G401.6 (cell line): ENCODE data around the gene THSD7B.

ENCODE experiments used
- FAIRE-seq: peaks from 2 replicates; lab custom pipeline; 2012; peaks lifted over from hg19 to GRCh38; lab: Jason Lieb, UNC

THSD7B gene

DNA sequence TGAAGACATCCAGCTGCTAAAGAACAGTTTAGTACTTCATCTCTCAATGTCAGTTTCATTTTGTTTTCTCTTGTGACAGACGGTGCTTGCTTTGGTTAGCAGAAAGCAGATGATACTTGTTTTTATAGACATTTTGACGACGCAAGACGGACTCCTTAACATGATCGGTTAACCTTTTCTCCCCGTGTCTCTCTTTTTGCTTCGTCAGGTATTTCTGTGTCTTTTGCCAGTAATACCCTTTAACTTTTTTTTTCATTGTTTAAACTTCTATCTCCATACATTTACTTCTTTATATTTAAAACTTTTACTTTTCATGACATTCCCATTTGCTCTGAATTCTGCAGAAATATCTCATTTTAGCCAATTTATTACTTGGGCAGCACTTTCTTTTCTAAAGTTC, 57.9 kb downstream of the THSD7B start:
- no peak for FAIRE-seq

- FAIRE-seq, result no peak
These were observed 62.8 kb downstream of the THSD7B start for GRCh38 chr2:136828162-136828561.

DNA sequence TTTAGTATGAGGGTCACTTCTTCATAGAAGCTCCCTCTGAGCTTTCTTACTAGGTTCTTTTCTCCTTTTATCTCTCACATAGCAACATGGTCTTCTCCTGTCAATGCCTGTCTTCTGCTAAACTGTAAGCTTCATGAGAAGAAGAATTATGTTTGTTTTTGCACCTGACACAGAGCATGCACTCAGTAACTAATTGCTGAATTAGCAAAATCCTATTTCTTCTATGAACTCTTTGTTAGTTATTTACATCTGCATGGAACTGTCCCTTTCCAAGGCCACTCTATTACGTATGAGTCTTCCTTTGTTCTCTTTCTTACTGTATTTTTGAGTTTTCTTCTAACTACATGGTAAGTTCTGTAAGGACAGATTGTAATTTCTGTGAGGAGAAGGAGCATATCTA, 63.4 kb downstream of the THSD7B start:
- FAIRE-seq, result no peak

- FAIRE-seq, result no peak
These were observed 79.2 kb downstream of the THSD7B start for GRCh38 chr2:136844546-136844945.

DNA sequence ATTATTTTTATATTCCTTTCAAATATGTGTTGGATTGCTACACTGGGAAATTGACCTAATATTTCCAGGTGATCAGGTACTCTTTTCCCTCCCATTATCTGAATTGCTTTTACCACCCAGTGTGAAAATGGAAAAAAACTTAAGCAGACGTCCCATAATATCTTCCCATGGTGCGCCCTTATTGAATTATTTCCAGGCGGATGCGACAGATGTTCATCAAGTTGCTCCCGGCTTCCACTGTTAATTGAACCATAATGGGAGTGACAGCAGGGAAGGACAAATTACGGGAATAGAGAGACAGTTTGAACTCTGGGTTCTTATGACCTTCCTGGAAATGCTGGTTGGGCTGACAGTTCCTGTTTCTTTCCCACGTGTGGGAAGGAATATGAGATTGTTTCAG, 93.3 kb downstream of the THSD7B start:
- no peak for FAIRE-seq

DNA sequence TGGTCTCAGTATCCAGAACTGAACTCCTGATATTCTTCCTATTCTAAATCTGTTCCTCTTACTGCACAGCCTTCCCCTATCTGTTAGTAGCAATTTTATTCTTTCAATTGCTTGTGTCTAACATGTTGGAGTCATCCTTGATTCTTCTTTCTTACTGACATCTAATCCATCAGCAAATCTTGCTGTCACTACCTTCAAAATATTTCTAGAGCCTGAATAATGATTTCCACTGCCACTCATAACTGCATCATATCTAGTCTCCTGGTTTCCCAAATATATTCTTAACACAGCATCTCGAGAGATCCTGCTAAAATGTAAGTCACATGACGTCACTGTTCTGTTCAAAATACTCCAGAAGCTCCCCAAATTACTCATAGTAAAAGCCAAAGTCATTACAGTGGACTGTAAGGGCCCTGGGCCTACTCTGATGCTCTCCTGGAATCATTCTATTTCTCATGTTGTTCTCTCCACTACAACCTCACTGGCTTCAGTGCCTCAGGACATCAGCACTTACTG, 95.2 kb downstream of the THSD7B start:
- no peak for FAIRE-seq

GRCh38 chr2:136863468-136863867, 98.1 kb downstream of the THSD7B start:
- no peak for FAIRE-seq

- FAIRE-seq, result no peak
These were observed 98.5 kb downstream of the THSD7B start for GRCh38 chr2:136863874-136864273.

GRCh38 chr2:136871424-136871823, 106.1 kb downstream of the THSD7B start:
- FAIRE-seq, result no peak

GRCh38 chr2:136874258-136874657, 108.9 kb downstream of the THSD7B start:
- peak; percentile 71 for FAIRE-seq

- no peak for FAIRE-seq
These were observed 125.8 kb downstream of the THSD7B start for GRCh38 chr2:136891100-136891499.

- no peak for FAIRE-seq
These were observed 128.8 kb downstream of the THSD7B start for GRCh38 chr2:136894007-136894634.

GRCh38 chr2:136901732-136902131, 136.4 kb downstream of the THSD7B start:
- FAIRE-seq, result no peak

DNA sequence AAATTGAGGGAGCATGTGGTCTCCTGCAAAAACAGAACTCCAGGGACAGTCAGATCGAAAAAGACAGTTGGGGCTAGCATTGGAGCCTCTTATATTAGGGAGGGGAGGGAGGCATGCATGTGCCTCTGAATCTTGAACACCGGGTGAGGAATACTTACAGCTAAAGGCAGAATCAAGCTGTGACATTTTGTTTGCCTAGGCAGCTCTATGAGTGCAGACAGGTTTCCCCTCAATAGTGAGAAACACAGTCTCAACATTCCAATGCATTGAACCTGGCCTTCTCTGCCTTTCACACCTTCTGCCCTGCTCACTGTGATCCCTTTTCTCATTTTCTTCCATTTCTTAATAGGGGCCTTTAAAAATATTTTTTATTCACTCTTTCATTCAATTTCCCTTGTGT, 140.4 kb downstream of the THSD7B start:
- FAIRE-seq, result no peak

DNA sequence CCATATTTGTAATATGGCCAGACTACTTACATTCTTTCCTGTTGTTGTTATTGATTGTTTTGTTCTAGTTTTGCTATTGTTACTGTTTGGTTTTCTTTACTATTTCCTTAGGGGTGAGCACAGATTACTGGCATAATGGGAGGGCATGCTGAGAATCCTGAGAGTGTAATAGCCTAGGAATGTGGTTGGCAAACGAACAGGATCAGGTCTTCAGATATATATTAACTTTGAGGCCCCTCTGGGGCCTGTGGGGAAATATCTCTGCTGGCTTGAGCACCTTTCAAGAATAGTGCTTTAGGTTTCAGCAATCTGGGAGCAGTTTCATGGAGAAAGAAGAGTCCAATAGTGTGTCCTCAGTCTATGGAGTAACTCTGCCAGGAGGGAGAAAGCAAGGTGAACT, 144.4 kb downstream of the THSD7B start:
- no peak for FAIRE-seq

DNA sequence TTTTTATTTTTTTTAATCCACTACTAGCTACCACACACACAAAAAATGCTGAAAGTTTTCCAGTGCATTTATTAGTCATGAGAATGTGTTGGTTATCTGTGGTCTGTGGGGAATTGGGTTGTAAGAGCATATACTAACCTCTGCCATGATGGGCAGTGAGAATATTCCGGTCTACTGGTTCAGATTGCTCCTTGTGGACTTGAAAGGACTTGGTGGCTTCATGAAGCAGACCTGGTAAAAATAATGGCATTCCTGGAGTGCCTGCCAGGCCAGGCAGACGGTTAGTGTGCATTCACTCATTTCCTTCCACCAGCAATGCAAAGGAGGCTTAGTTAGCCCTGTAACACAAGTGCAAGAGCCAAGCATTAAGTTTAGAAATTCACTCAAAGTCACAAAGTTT, 150.8 kb downstream of the THSD7B start:
- FAIRE-seq, result no peak

GRCh38 chr2:136917411-136917881, 152.1 kb downstream of the THSD7B start:
- no peak for FAIRE-seq

- no peak for FAIRE-seq
These were observed 154.3 kb downstream of the THSD7B start for GRCh38 chr2:136919682-136920081.

DNA sequence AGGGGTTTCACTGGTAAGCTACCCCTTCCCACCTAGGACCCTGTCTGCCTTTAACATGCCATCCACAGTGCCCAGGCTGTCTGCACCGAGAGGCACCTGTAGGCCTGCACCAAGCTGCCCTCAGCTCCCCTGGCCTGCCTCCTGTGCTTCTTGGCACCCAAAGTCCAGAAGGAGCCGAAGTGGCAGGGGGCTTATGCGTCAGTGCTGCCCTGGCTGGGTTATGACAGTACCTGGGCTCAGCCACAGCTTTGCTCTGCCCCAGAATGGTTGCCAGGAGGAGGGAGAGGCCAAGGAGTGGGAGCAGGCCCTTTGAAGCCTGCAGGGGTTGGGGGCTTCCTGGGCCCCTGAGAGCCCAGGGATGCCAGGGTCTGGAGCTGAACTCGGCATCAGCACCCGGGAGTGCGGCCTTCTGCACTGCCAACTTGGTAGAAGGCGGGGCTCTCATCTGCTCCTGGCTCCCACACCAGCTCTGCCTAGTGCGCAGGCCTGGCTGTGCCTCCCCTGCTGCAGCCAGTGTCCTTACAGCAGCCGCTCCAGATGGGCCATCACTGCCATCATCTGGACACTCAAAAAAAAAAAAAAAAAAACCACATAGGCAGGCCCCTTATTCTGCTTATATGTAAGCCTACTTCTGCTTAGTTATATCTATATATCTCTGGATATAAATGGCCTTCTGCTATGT, 155.4 kb downstream of the THSD7B start:
- no peak for FAIRE-seq

DNA sequence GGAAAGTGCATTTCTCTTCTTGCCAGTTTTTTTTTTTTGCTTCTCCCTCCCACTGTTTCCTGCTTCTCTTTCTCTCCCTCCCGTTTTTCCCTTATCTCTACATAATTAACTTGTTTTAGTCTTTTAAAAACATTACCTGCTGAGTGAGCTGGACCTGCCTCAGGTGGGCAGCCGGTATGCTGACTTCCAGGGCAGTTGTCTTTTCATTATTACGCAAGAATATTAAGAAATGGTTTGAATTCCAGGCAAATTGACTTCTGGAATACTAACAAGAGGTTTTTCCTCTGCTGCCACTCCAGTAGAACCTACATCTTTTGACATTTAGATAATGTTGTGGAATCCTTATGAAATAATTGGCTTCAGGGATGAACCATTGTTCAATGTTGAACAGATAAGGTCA, 161.8 kb downstream of the THSD7B start:
- no peak for FAIRE-seq

GRCh38 chr2:136929531-136929930, 164.2 kb downstream of the THSD7B start:
- no peak for FAIRE-seq

DNA sequence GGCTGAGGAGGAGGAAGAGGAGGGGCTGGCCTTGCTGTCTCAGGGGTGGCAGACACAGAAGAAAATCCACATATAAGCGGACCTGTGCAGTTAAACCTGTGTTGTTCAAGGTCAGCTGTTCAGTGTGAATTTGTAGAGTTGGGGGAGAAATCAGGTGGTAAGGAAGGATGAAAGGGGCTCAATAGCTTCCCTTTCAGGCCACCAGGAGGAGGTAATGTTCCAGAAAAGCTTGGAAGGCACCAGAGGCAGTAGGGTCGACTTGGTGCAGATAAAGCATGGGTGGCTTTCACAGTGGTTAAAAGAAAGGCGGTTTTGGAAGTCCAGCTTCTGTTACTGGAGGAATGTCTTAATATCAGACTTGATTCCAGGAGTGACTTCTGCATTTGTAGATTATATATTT, 167.4 kb downstream of the THSD7B start:
- FAIRE-seq, result no peak

DNA sequence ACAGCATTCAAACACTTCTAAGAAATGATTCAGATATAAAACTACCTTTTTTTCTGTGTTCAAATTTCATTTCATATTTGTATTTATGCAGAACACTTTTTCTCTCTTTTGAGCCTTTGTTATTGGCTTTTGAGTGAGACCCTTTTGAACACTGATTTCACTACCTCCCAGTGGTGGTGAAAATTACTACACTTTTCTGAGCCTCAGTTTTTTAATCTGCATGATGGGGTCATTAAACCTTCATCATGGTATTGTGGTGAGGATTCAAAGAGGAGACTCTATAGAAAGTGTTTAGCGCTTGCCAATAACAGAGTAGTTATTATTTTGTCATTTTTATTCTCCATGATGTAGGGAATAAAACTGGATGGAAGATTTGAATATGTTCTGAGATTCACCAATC, 169.8 kb downstream of the THSD7B start:
- no peak for FAIRE-seq

- FAIRE-seq, result no peak
These were observed 190.7 kb downstream of the THSD7B start for GRCh38 chr2:136956050-136956449.
